DMS79 (cell line): ENCODE results near the gene SRSF3.
"Not testable (repeated sequence)": the region's sequence is repeated elsewhere in the genome, so short reads cannot be mapped to it uniquely, and the experiment has no call there.

Experiments used
- DNase-seq: peaks from one replicate; lab custom pipeline; 2025; lab: John Stamatoyannopoulos, UW

SRSF3 gene

GRCh38 chr6:36605143-36605542 is 11.0 kb downstream of the SRSF3 start:
- DNase-seq, result no peak

GRCh38 chr6:36605560-36606391 is 11.6 kb downstream of the SRSF3 start:
- no peak for DNase-seq

DNA sequence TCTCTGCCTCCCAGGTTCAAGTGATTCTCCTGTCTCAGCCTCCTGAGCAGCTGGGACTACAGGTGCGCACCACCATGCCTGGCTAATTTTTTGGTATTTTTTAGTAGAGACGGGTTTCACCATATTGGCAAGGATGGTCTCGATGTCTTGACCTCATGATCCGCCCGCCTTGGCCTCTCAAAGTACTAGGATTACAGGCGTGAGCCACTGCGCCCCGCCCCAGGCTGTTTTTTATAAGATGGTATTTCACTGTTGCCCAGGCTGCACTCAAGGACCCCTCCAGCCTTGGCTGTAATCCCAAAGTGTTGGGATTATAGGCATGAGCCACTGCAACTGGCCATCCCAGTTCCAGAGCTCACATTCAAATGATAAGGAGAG is 13.1 kb downstream of the SRSF3 start:
- DNase-seq, result not testable (repeated sequence)

DNA sequence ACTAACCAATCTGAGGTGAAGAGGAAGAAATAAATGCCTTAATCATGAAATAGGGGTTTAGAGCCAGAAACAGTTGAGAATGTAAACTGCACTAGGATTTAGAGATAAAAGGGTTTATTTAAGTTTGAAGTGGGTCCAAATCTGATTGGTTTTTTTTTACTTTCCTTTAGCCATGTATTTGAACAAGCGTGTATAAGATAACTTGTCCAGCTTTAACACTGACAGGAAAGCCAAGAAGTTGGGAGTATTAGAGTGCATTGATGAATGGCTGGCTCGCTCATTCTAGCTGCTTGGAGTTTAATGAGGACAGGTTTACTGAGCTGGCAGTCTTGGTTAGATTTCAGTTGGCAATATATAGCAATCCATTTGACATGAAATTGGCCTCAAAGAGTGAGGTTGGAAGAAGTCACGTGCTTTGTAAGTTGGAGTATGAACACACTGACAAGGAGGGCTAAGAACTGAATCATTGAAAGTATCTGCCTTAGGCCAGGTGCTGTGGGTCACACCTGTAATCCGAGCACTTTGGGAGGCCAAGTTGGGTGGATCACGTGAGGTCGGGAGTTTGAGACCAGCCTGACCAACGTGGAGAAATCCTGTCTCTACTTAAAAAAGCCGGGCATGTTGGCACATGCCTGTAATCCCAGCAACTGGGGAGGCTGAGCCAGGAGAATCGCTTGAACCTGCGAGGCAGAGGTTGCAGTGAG is 13.7 kb downstream of the SRSF3 start:
- no peak for DNase-seq

- no peak for DNase-seq
These were observed 14.8 kb downstream of the SRSF3 start for GRCh38 chr6:36608788-36609563.

DNA sequence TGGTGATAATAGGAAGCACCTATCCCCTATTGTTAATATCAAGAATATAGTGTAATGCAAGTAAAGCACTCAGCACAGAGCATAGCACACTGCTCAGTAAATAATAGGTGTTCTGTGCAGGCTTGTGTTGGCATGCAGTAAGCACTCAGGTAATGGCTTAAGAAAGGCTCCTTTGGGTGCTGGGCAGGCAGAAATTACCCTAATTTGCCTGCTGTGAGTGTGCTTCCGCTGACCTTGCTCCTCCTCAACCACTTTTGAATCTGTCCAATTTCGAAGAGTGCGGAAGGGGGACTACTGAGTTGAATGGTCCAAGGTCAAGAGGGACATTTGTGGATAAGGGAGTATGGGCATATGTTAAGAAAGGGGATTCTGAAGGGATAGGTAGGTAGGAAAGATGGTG is 15.4 kb downstream of the SRSF3 start:
- no peak for DNase-seq

GRCh38 chr6:36610041-36610955 is 16.1 kb downstream of the SRSF3 start:
- DNase-seq, result peak; percentile 25

GRCh38 chr6:36610956-36611336 is 16.8 kb downstream of the SRSF3 start:
- DNase-seq, result no peak

DNA sequence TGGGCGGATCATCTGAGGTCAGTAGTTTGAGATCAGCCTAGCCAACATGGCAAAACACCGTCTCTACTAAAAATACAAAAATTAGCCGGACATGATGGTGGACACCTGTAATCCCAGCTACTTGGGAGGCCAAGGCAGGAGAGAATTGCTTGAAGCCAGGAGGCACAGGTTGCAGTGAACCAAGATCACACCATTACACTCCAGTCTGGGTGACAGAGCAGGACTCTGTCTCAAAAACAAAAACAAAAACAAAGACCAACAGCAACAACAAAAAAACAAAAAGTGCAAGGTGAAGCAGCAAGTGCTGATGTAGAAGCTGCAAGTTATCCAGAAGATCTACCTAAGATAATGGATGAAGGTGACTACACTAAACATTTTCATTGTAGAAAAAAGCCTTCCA is 17.5 kb downstream of the SRSF3 start:
- not testable (repeated sequence) for DNase-seq

GRCh38 chr6:36612101-36612625 is 18.0 kb downstream of the SRSF3 start:
- no peak for DNase-seq

DNA sequence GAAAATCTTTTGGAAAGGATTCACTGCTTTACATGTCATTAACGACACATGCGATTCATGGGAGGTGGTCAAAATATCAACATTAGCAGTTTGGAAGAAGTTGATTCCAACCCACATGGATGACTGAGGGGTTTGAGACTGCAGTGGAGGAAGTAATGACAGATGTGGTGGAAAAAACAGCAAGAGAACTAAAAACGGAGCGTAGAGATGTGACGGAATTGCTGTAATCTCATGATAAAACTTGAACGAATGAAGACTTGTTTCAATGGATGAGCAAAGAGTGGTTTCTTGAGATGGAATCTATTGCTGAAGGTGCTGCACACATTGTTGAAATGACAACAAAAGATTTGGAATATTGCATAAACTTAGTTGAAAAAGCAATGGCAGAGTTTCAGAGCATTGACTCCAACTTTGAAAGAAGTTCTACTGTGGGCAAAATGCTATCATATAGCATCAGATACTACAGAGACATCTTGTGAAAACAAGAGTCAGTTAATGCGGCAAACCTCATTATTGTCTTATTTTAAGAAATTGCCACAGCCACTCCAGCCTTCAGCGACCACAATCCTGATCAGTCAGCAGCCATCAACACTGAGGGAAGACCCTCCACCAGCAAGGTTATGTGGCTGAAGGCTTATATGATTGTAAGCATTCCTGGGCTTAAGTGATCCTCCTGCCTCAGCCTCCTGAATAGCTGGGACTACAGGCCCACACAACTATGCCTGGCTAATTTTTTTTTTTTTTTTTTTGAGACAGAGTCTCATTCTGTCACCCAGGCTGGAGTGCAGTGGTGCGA is 19.2 kb downstream of the SRSF3 start:
- no peak for DNase-seq

DNA sequence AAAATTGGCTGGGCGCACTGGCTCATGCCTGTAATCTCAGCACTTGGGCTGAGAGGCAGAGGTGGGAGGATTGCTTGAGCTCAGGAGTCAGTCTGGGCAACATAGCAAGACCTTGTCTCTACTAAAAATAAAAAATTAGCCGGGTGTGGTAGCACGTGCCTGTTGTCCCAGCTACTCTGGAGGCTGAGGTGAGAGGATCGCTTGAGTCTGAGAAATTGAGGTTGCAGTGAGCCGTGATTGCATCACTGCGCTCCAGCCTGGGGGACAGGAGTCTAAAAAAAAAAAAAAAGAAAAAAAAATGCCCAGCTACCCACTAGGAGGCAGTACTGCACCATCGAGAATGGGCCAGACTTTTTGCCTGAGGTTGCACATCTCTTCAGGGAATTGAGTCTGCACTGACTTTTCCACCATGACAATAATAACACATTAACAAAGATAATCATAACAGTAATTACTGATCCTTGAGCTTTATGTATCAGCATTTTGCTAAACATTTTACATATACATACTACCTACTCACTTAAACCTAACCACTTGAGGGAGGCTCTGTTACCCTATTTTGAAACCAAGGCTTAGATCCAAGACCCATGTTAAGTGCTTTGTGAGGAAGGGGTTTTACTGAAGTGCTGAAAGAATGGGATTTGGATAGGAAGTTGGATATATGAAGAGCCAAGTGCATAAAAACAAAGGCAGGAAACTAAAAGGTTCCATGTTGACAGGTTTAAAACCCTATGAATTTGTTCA is 21.0 kb downstream of the SRSF3 start:
- DNase-seq, result no peak

- peak; percentile 88 for DNase-seq
These were observed 22.8 kb downstream of the SRSF3 start for GRCh38 chr6:36616893-36617521.

GRCh38 chr6:36618366-36619355 is 24.5 kb downstream of the SRSF3 start:
- no peak for DNase-seq

GRCh38 chr6:36621371-36621855 is 27.3 kb downstream of the SRSF3 start:
- no peak for DNase-seq

DNA sequence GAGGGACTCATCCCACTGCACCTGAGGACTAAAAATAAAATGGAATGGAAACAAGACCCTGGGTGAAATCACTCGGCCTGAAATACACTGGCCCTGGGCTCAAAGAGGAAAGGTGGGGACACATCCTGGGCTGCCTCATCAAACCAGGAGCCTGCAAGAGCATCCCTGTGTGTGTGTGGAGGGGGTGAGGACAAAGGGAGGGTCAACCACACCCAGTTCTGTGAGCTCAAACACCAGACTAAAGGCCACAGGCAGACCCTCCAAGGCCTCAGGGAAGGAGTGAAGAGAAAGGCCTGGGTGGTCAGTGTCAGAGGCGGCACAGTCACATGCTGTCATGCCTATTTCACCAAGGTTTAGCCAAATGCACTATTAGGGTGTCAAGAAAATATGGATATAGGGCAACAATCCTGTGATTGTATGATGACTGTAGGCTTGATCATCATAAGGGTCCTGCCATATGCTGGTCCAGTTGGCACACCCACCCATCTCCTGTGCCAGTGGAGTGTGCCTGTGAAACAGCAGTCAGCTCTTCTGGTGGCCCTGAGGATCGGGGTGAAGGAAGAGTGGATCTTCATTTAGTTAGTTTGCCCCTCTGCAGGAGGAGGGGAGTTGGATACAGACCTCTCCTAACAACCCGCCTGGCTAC is 28.9 kb downstream of the SRSF3 start:
- DNase-seq, result no peak
